ENCODE data around the gene IL18R1. TPM values are rescaled to one million over a fixed set of nuclear protein-coding genes. Genes with fewer than 3 reads are reported as not detected.
"Not testable (repeated sequence)": the region's sequence is repeated elsewhere in the genome, so short reads cannot be mapped to it uniquely, and the experiment has no call there.

The IL18R1 gene
- total RNA-seq, 1 donor from 2014 or later: not detected

DNA sequence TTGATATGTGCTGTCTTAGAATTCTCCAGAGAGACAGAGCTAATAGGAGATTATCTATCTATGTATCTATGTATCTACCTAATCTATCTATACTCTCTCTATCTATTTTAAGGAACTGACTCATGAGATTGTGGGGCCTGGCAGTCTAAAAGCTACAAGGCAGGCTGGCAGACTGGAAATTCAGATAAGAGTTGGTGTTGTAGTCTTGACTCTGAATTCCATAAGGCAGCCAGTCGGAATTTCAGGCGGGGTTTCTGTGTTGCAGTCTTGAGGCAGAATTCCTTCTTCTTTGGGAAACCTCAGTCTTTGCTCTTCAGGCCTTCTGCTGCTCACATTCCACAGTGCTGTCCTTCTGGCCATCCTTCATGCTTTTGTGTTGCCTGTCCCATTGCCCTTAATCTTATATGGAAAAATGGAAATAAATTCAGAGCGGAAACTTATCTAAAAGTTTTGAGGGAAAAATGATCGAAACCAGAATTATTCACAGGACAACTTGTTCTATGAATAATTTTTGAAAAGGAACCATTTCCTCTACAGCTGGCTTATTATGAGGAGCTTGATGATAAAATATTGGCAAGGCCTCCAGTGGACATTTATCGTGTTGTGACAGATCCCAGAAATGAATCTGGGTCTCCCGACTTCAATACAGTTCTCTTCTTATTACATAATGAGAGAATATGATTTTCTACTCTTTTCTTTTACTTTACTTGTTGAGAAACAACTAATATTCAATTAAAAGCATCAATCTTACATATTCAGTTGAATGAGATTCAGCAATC lies 33.5 kb upstream of the IL18R1 start:
- Mint-ChIP-seq H3K36me3 (ENCODE audit: unreplicated experiment) (peaks cover 7% of the 10 kb centered on the region), H3K9me3 (ENCODE audit: unreplicated experiment) (peaks cover 1% of the 10 kb centered on the region), H3K4me3 (ENCODE audit: unreplicated experiment) (no peak overlapping the region), H3K27me3 (ENCODE audit: unreplicated experiment) (no peaks in the 10 kb centered on the region), H3K27ac (ENCODE audit: unreplicated experiment) (no peak overlapping the region), H3K4me1 (ENCODE audit: low read depth, unreplicated experiment) (no peaks in the 10 kb centered on the region)
- DNase-seq: no peak
- TF ChIP-seq CTCF (IDR thresholded peaks at IDR 0.05; ENCODE audit: partially characterized antibody, unreplicated experiment): no peak

DNA sequence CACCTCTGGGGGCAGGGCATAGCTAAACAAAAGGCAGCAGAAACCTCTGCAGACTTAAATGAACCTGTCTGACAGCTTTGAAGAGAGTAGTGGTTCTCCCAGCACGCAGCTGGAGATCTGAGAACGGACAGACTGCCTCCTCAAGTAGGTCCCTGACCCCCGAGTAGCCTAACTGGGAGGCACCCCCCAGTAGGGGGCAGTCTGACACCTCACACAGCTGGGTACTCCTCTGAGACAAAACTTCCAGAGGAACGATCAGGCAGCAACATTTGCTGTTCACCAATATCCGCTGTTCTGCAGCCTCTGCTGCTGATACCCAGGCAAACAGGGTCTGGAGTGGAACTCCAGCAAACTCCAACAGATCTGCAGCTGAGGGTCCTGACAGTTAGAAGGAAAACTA lies 30.7 kb upstream of the IL18R1 start:
- H3K9me3 Mint-ChIP-seq (ENCODE audit: unreplicated experiment); H3K4me1 Mint-ChIP-seq (ENCODE audit: low read depth, unreplicated experiment): not testable (repeated sequence)

GRCh38 chr2:102331311-102331980 lies 24.1 kb upstream of the IL18R1 start:
- H3K27me3 Mint-ChIP-seq (ENCODE audit: unreplicated experiment): no peaks in the 10 kb centered on the region
- no peaks in the 10 kb centered on the region for H3K4me1 Mint-ChIP-seq (ENCODE audit: low read depth, unreplicated experiment)
- H3K27ac Mint-ChIP-seq (ENCODE audit: unreplicated experiment): no peak overlapping the region
- H3K4me3 Mint-ChIP-seq (ENCODE audit: unreplicated experiment): no peak overlapping the region
- no peaks in the 10 kb centered on the region for H3K36me3 Mint-ChIP-seq (ENCODE audit: unreplicated experiment)
- TF ChIP-seq CTCF (IDR thresholded peaks at IDR 0.05; ENCODE audit: partially characterized antibody, unreplicated experiment): no peak
- DNase-seq: no peak
- peaks cover 2% of the 10 kb centered on the region for H3K9me3 Mint-ChIP-seq (ENCODE audit: unreplicated experiment)

More for the DNA sequence above, 30.7 kb upstream of the IL18R1 start:
- not testable (repeated sequence) for H3K27ac Mint-ChIP-seq (ENCODE audit: unreplicated experiment); DNase-seq; H3K36me3 Mint-ChIP-seq (ENCODE audit: unreplicated experiment); H3K27me3 Mint-ChIP-seq (ENCODE audit: unreplicated experiment); H3K4me3 Mint-ChIP-seq (ENCODE audit: unreplicated experiment)

GRCh38 chr2:102334486-102334885 lies 21.1 kb upstream of the IL18R1 start:
- Mint-ChIP-seq H3K9me3 (ENCODE audit: unreplicated experiment) (no peaks in the 10 kb centered on the region), H3K4me1 (ENCODE audit: low read depth, unreplicated experiment) (no peaks in the 10 kb centered on the region), H3K27me3 (ENCODE audit: unreplicated experiment) (no peaks in the 10 kb centered on the region), H3K27ac (ENCODE audit: unreplicated experiment) (no peak overlapping the region), H3K4me3 (ENCODE audit: unreplicated experiment) (no peak overlapping the region), H3K36me3 (ENCODE audit: unreplicated experiment) (no peaks in the 10 kb centered on the region)
- DNase-seq: no peak
- no peak for TF ChIP-seq CTCF (IDR thresholded peaks at IDR 0.05; ENCODE audit: partially characterized antibody, unreplicated experiment)

DNA sequence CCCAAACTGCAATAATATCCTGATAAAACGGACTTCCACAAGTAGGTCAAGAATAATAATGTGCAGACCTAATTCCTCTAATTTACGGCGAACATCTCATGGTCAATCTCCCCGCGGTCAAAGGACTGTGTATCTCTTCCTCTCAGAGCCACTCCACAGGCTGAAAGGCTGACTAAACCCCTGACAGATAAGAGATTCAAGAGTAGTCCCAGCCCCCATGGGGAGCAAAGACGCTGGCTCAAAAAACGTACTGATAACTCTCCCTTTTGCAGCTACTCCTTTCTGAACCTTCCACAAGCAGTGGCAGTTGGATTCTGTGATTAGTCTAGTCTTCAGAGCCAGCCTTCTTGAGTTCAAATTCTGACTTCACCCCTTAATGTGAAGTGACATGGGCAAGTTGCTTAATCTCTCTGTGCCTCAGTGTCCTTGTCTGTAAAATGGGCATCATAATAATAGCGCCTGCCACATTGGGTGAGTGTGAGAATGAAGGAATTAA lies 19.7 kb upstream of the IL18R1 start:
- TF ChIP-seq CTCF (IDR thresholded peaks at IDR 0.05; ENCODE audit: partially characterized antibody, unreplicated experiment): no peak
- no peak overlapping the region for H3K27ac Mint-ChIP-seq (ENCODE audit: unreplicated experiment)
- no peak overlapping the region for H3K4me3 Mint-ChIP-seq (ENCODE audit: unreplicated experiment)
- DNase-seq: no peak
- H3K36me3 Mint-ChIP-seq (ENCODE audit: unreplicated experiment): no peaks in the 10 kb centered on the region
- no peaks in the 10 kb centered on the region for H3K4me1 Mint-ChIP-seq (ENCODE audit: low read depth, unreplicated experiment)
- H3K9me3 Mint-ChIP-seq (ENCODE audit: unreplicated experiment): no peaks in the 10 kb centered on the region
- no peaks in the 10 kb centered on the region for H3K27me3 Mint-ChIP-seq (ENCODE audit: unreplicated experiment)
